Neural crest cell (in vitro differentiated cells): ENCODE data around the gene DIPK1C. TPM values are rescaled to one million over a fixed set of nuclear protein-coding genes. Genes with fewer than 3 reads are reported as not detected.

Source experiments
- DNase-seq: peaks from one replicate; pipeline ENCODE4 v3.0.0; 2021; ENCODE audit warnings: low read depth, mixed read lengths, low spot score
- H3K27ac Mint-ChIP-seq: one replicate; pipeline ENCODE4 v1.8.0; 2021; ENCODE audit warnings: mild to moderate bottlenecking, mixed read lengths; ENCODE audit not compliant: unreplicated experiment
- H3K27me3 Mint-ChIP-seq: 2 replicates; pipeline ENCODE4 v1.8.0; 2021; ENCODE audit warnings: low read depth, mild to moderate bottlenecking, mixed read lengths
- H3K36me3 Mint-ChIP-seq: 2 replicates; pipeline ENCODE4 v1.8.0; 2021; ENCODE audit warnings: low read depth, mild to moderate bottlenecking, mixed read lengths
- H3K4me1 Mint-ChIP-seq: 2 replicates; pipeline ENCODE4 v1.8.0; 2021; ENCODE audit warnings: mixed read lengths
- H3K4me3 Mint-ChIP-seq: one replicate; pipeline ENCODE4 v1.8.0; 2021; ENCODE audit warnings: mild to moderate bottlenecking, mixed read lengths
- H3K9me3 Mint-ChIP-seq: 2 replicates; pipeline ENCODE4 v1.8.0; 2021; ENCODE audit warnings: mixed read lengths
- total RNA-seq: library from RNA; stranded (reverse); gene quantifications from 2 replicates; pipeline ENCODE4 v1.2.1, GENCODE V29; 2021
- TF ChIP-seq, protein P1 (sequence below): fragments of 200-600 bp; sonication (generic); conservative IDR thresholded peaks from 2 replicates; pipeline ENCODE4 v1.5.0; 2021; ENCODE audit warnings: antibody characterized with exemption, mild to moderate bottlenecking

The DIPK1C gene
- total RNA-seq, 1 donor from 2014 or later, result not detected

DNA sequence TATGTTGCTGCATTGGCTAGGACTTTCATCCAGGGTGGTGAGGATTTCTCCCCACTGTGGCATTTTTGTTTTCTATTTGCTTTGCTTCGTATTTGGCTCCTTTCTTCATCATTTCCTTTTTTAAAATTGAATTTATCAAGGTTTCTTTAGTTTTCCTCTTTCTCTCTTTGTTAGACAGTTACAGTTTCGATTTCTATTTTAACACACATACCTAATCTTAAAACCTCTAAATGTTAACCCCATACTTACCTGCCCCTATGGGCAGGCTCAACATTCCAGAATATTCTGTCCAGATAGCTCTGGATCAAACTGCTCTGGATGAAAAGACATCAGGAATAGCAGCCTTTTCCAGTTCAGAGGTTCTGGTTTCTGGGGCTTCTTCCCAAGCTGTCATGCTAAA, 49.2 kb downstream of the DIPK1C start:
- Mint-ChIP-seq H3K36me3 (no peaks in the 10 kb centered on the region), H3K4me3 (no peak overlapping the region), H3K9me3 (no peaks in the 10 kb centered on the region), H3K4me1 (peaks cover 14% of the 10 kb centered on the region), H3K27me3 (peaks cover 23% of the 10 kb centered on the region), H3K27ac (no peak overlapping the region)
- TF ChIP-seq, protein P1, sequence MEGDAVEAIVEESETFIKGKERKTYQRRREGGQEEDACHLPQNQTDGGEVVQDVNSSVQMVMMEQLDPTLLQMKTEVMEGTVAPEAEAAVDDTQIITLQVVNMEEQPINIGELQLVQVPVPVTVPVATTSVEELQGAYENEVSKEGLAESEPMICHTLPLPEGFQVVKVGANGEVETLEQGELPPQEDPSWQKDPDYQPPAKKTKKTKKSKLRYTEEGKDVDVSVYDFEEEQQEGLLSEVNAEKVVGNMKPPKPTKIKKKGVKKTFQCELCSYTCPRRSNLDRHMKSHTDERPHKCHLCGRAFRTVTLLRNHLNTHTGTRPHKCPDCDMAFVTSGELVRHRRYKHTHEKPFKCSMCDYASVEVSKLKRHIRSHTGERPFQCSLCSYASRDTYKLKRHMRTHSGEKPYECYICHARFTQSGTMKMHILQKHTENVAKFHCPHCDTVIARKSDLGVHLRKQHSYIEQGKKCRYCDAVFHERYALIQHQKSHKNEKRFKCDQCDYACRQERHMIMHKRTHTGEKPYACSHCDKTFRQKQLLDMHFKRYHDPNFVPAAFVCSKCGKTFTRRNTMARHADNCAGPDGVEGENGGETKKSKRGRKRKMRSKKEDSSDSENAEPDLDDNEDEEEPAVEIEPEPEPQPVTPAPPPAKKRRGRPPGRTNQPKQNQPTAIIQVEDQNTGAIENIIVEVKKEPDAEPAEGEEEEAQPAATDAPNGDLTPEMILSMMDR, result no peak
- no peak for DNase-seq

DNA sequence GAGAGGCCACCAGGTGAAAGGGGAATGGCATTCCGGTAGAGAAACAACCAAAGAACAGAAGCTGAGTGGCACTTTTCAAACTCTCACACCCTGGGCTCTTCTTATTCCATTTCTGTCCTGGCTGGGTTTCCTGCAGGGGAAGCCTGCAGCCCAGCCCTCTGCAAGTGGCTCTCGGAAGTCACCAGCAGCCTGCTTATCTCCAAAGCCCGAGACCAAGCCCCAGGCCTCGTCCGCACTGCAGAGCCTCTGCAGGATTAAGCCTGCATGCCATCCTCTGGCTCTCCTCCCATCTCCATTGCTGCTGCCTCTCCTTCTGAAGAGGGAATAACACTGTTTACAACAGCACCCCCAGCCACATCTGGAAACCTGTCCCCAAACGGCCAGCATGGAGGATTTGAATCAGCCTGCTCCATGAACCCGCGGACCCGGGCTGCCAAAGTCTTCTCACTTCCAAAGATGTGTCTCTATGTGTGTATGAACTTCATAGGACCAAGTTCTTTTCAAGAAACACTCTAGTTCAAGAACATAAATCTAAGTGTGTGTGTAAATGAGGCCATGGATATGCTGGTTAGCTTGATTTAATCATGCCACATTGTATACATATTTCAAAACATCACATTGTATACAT, 54.2 kb downstream of the DIPK1C start:
- Mint-ChIP-seq H3K27ac (no peak overlapping the region), H3K36me3 (no peaks in the 10 kb centered on the region), H3K9me3 (no peaks in the 10 kb centered on the region), H3K27me3 (peaks cover 3% of the 10 kb centered on the region), H3K4me1 (no peaks in the 10 kb centered on the region), H3K4me3 (no peak overlapping the region)
- TF ChIP-seq, protein P1, result no peak
- DNase-seq, result no peak

DNA sequence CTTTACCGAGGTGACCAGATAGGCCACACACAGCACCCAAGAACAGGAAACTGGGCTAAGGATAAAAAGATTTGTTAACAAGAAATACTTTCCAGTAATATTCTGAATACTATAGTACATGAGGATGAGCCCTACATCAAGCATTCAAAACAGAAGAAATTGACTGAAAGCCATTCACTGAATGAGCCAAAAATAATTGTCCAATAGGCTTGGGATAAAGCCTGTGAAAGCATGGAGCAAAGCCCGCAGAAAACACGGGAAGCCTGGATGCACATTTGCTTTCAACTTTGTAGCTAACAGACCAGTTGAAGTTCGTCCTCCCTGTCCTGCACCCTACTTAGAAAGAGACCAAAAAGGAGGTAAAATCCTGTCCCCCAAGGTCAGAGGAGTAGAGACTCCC, 56.3 kb downstream of the DIPK1C start:
- no peak for DNase-seq
- Mint-ChIP-seq H3K4me3 (no peak overlapping the region), H3K9me3 (no peaks in the 10 kb centered on the region), H3K27me3 (no peaks in the 10 kb centered on the region), H3K36me3 (no peaks in the 10 kb centered on the region), H3K4me1 (no peaks in the 10 kb centered on the region), H3K27ac (no peak overlapping the region)
- TF ChIP-seq, protein P1, result no peak

DNA sequence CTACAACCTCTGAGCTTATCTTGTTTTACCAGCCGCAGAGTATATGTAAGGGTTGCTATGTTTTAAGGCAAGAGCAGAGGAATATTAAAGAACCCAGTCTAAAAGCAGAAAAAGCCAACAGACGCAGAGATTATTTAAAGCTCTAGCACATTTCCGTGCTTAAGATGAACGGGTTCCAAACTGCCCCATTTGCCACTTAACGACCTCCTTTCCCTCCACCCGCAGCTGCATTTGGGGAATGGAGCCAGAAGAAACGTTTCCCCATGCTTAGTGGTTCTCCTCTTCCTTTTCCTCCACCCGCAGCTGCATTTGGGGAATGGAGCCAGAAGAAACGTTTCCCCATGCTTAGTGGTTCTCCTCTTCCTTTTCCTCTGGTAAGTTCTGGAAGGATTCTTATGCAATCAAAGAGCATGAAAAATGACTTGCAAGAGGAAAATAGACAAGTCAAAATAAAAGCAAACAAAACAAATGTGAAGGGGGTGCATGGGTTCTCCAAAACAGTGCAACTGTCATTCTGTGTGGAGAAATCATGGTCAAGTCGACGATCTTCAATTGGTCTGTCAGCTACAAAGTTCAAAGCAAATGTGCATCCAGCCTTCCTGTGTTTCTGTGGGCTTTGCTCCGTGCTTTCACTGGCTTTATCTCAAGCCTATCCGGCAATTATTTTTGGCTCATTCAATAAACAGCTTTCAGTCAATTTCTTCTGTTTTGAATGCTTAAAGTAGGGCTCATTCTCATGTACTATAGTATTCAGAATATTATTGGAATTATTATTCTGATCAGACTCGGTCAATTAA, 57.8 kb downstream of the DIPK1C start:
- Mint-ChIP-seq H3K27me3 (no peaks in the 10 kb centered on the region), H3K4me3 (no peak overlapping the region), H3K27ac (no peak overlapping the region), H3K4me1 (no peaks in the 10 kb centered on the region), H3K9me3 (no peaks in the 10 kb centered on the region), H3K36me3 (no peaks in the 10 kb centered on the region)
- no peak for DNase-seq
- TF ChIP-seq, protein P1, result no peak

DNA sequence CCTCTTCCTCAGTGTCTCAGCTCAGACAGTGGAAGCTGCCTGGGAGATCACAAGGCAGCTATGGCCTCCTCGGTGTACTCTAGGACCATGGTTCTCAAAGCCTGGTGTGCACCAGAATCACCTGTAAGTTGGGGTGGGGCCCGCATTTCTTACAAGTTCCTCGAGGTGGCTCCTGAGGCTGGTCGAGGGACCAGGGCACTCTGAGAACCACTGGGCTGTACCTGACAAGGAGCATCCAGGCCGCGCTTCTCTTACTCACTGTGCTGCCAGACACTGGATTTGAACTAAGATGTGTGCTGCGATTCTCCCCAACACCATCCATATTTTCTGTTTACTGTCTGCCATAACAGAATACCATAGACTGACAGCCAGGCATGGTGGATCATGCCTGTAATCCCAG, 59.5 kb downstream of the DIPK1C start:
- Mint-ChIP-seq H3K4me1 (no peaks in the 10 kb centered on the region), H3K36me3 (no peaks in the 10 kb centered on the region), H3K27ac (no peak overlapping the region), H3K4me3 (no peak overlapping the region), H3K27me3 (peaks cover 7% of the 10 kb centered on the region), H3K9me3 (no peaks in the 10 kb centered on the region)
- no peak for DNase-seq
- TF ChIP-seq, protein P1, result no peak
